OCI-LY1 (cell line): ENCODE measurements around the gene GSTM1.
"Not testable (repeated sequence)": the region's sequence is repeated elsewhere in the genome, so short reads cannot be mapped to it uniquely, and the experiment has no call there.

ENCODE experiments used
- H2AFZ ChIP-seq: fragments of 200-600 bp; sonication (generic), shearing (Covaris generic); 2 replicates; pipeline ENCODE4 v1.6.0; 2014; ENCODE audit warnings: antibody characterized with exemption, mild to moderate bottlenecking, low read length
- H3F3A ChIP-seq: fragments of 200-600 bp; sonication (generic), shearing (Covaris generic); 2 replicates; pipeline ENCODE4 v1.6.0; 2014; ENCODE audit warnings: mild to moderate bottlenecking, antibody characterized with exemption, low read length, moderate library complexity; ENCODE audit not compliant: insufficient read depth
- H3K27ac ChIP-seq: fragments of 200-600 bp; sonication (generic); 2 replicates; pipeline ENCODE4 v1.5.1; 2014; ENCODE audit warnings: low read length, mixed run types, mild to moderate bottlenecking, low read depth; ENCODE audit not compliant: poor library complexity, severe bottlenecking
- H3K27me3 ChIP-seq: fragments of 200-600 bp; sonication (generic); 2 replicates; pipeline ENCODE4 v1.6.0; 2014; ENCODE audit warnings: antibody characterized with exemption, mild to moderate bottlenecking, low read length, moderate library complexity; ENCODE audit not compliant: insufficient read depth
- H3K36me3 ChIP-seq: fragments of 200-600 bp; sonication (generic); 2 replicates; pipeline ENCODE4 v1.6.1; 2014; ENCODE audit warnings: mild to moderate bottlenecking, antibody characterized with exemption, low read length, moderate library complexity, mixed read lengths; ENCODE audit not compliant: insufficient read depth
- H3K4me1 ChIP-seq: fragments of 200-600 bp; sonication (generic); 2 replicates; pipeline ENCODE4 v1.5.1; 2014; ENCODE audit warnings: mild to moderate bottlenecking, low read length, moderate library complexity; ENCODE audit not compliant: insufficient read depth, severe bottlenecking
- H3K4me2 ChIP-seq: fragments of 200-600 bp; sonication (generic), shearing (Covaris generic); 2 replicates; pipeline ENCODE4 v1.6.1; 2014; ENCODE audit warnings: low read length
- H3K4me3 ChIP-seq: fragments of 200-600 bp; sonication (generic); 2 replicates; pipeline ENCODE4 v1.5.1; 2014; ENCODE audit warnings: low read length, low read depth, mild to moderate bottlenecking, mixed read lengths; ENCODE audit not compliant: poor library complexity, severe bottlenecking
- H3K79me2 ChIP-seq: fragments of 200-600 bp; shearing (Covaris generic); 2 replicates; pipeline ENCODE4 v1.6.1; 2016; ENCODE audit warnings: mixed run types, low read length, mixed read lengths; ENCODE audit not compliant: insufficient read depth
- H3K9ac ChIP-seq: fragments of 200-600 bp; sonication (generic), shearing (Covaris generic); 2 replicates; pipeline ENCODE4 v1.6.1; 2014; ENCODE audit warnings: mild to moderate bottlenecking, low read length, mixed read lengths
- H3K9me2 ChIP-seq: fragments of 200-600 bp; sonication (generic), shearing (Covaris generic); 2 replicates; pipeline ENCODE4 v1.6.1; 2014; ENCODE audit warnings: low read depth, mild to moderate bottlenecking, low read length, mixed read lengths
- H3K9me3 ChIP-seq: fragments of 200-600 bp; shearing (Covaris generic); 2 replicates; pipeline ENCODE4 v1.6.1; 2014; ENCODE audit warnings: low read length, mixed read lengths
- H4K20me1 ChIP-seq: fragments of 200-600 bp; sonication (generic), shearing (Covaris generic); 2 replicates; pipeline ENCODE4 v1.6.0; 2016; ENCODE audit warnings: mild to moderate bottlenecking, low read length; ENCODE audit not compliant: insufficient read depth
- CTCF ChIP-seq: fragments of 200-600 bp; sonication (generic), shearing (Covaris generic); IDR thresholded peaks from 2 replicates; pipeline ENCODE4 v1.5.1; 2017; ENCODE audit warnings: mild to moderate bottlenecking, antibody characterized with exemption, low read length, moderate library complexity, mixed read lengths
- EZH2 ChIP-seq: fragments of 200-600 bp; sonication (generic), shearing (Covaris generic); IDR thresholded peaks from 2 replicates; pipeline ENCODE4 v1.8.0; 2017; ENCODE audit warnings: borderline replicate concordance, mixed run types, mild to moderate bottlenecking, antibody characterized with exemption, low read length, moderate library complexity, mixed read lengths

Gene GSTM1

GRCh38 chr1:109659145-109659544, 28.5 kb upstream of the GSTM1 start:
- H4K20me1 ChIP-seq, result no peaks in the 10 kb centered on the region
- no peaks in the 10 kb centered on the region for H3K9me3 ChIP-seq
- H3K4me3 ChIP-seq, result no peak overlapping the region
- no peak overlapping the region for H3K4me2 ChIP-seq
- peaks cover 8% of the 10 kb centered on the region; the same call in 1 of the 2 replicates for H3K27me3 ChIP-seq
- no peaks in the 10 kb centered on the region for H3K79me2 ChIP-seq
- no peak overlapping the region for H3K27ac ChIP-seq
- no peaks in the 10 kb centered on the region for H3F3A ChIP-seq
- no peak overlapping the region for H2AFZ ChIP-seq
- TF ChIP-seq CTCF (no peak), EZH2 (no peak)
- H3K4me1 ChIP-seq, result peaks cover 13% of the 10 kb centered on the region
- no peaks in the 10 kb centered on the region for H3K36me3 ChIP-seq
- no peaks in the 10 kb centered on the region for H3K9me2 ChIP-seq
- H3K9ac ChIP-seq, result no peak overlapping the region

- peaks cover 11% of the 10 kb centered on the region for H3K4me1 ChIP-seq
- TF ChIP-seq EZH2 (no peak), CTCF (no peak)
- H3K27ac ChIP-seq, result no peak overlapping the region
- H2AFZ ChIP-seq, result no peak overlapping the region
- no peaks in the 10 kb centered on the region for H3K9me2 ChIP-seq
- no peak overlapping the region for H3K4me2 ChIP-seq
- no peaks in the 10 kb centered on the region for H3K36me3 ChIP-seq
- H3K27me3 ChIP-seq, result peaks cover under 1% of the 10 kb centered on the region; the same call in 1 of the 2 replicates
- no peak overlapping the region for H3K9ac ChIP-seq
- no peaks in the 10 kb centered on the region for H3K79me2 ChIP-seq
- no peaks in the 10 kb centered on the region for H4K20me1 ChIP-seq
- H3K4me3 ChIP-seq, result no peak overlapping the region
- H3K9me3 ChIP-seq, result no peaks in the 10 kb centered on the region
- no peaks in the 10 kb centered on the region for H3F3A ChIP-seq
These were observed 27.5 kb upstream of the GSTM1 start for GRCh38 chr1:109659997-109660690.

DNA sequence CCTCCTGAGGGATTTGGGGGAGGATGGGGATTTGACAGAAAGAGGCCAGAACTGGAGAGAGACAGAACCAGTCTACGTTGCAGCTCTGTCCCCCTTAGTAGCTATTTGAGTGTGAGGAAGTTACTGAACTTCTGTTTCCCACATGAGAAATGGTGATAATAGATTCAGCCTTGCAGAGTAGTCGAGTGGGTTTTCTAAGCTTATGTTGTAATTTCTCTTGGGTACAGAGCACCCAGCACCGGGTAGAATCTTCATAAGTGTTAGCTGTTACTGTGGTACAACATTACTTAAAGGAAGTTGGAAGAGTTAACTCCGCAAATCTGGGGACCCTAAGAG, 27.0 kb upstream of the GSTM1 start:
- not testable (repeated sequence) for H3K27me3 ChIP-seq, H3K9me3 ChIP-seq, H3K4me2 ChIP-seq, H3K36me3 ChIP-seq, H3K27ac ChIP-seq, H3K4me1 ChIP-seq, H3K9me2 ChIP-seq, H3K9ac ChIP-seq, H3F3A ChIP-seq, H2AFZ ChIP-seq, H4K20me1 ChIP-seq, H3K4me3 ChIP-seq, H3K79me2 ChIP-seq

DNA sequence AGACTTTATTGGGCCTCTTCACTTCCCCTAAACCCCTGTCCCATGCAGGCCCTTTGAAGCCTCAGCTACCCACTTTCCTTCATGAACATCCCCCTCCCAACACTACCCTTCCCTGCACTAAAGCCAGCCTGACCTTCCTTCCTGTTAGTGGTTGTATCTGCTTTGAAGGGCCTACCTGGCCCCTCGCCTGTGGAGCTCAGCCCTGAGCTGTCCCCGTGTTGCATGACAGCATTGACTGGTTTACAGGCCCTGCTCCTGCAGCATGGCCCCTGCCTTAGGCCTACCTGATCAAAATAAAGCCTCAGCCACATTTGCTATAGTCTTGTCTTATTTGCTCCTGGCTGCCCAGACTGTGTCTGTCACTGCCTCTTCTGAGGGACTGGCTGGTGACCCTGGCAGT, 26.2 kb upstream of the GSTM1 start:
- TF ChIP-seq EZH2, result no peak
- TF ChIP-seq CTCF, result no peak
- Histone ChIP-seq H3K4me3 (no peak overlapping the region), H3K36me3 (no peaks in the 10 kb centered on the region), H3K9me2 (no peaks in the 10 kb centered on the region), H3F3A (no peaks in the 10 kb centered on the region), H3K4me2 (no peak overlapping the region), H2AFZ (no peak overlapping the region), H3K9me3 (no peaks in the 10 kb centered on the region), H4K20me1 (no peaks in the 10 kb centered on the region), H3K4me1 (peaks cover 5% of the 10 kb centered on the region), H3K27ac (no peak overlapping the region), H3K27me3 (no peaks in the 10 kb centered on the region; the same call in 1 of the 2 replicates), H3K9ac (no peak overlapping the region), H3K79me2 (no peaks in the 10 kb centered on the region)
